Psoas muscle (tissue), 8 donors: ENCODE results near the gene EPHA4. TPM values are rescaled to one million over a fixed set of nuclear protein-coding genes. Genes with fewer than 3 reads are reported as not detected.

Experiments used
- ATAC-seq, 4 donors: fragments of 200-7000 bp; cut with Tn5 transposase; one replicate each; pipeline ENCODE4 v1.9.1; 2020; ENCODE audit warnings: moderate library complexity in 3 of 4, mild to moderate bottlenecking in 2 of 4
- DNase-seq, 2 donors: peaks; one replicate each; pipeline ENCODE4 v3.0.0-alpha.2; 2020
- H3K27ac ChIP-seq: fragments of 200-600 bp; one replicate; pipeline ENCODE4 v1.8.0; 2022
- H3K27me3 ChIP-seq, 3 donors: fragments of 200-600 bp in 1 of 3; one replicate each; pipeline versions ENCODE4 v1.6.1 to v1.8.0; 2013 to 2022; ENCODE audit warnings: low read length in 2 of 3, mild to moderate bottlenecking in 2 of 3, moderate library complexity in 1 of 3; ENCODE audit not compliant: insufficient read depth in 3 of 3
- H3K36me3 ChIP-seq, 2 donors: fragments of 200-600 bp in 1 of 2; one replicate each; pipeline versions ENCODE4 v1.6.1 to v1.8.0; 2013 to 2022; ENCODE audit warnings: low read depth in 1 of 2, mild to moderate bottlenecking in 1 of 2, moderate library complexity in 1 of 2; ENCODE audit not compliant: insufficient read depth in 1 of 2
- H3K4me1 ChIP-seq: fragments of 200-600 bp; one replicate; pipeline ENCODE4 v1.8.0; 2022
- H3K4me3 ChIP-seq: fragments of 200-600 bp; one replicate; pipeline ENCODE4 v1.8.0; 2022; ENCODE audit warnings: mild to moderate bottlenecking
- H3K9me3 ChIP-seq: fragments of 200-600 bp; one replicate; pipeline ENCODE4 v1.8.0; 2022
- WGBS, 3 donors: extraction: QIAGEN DNeasy Blood & Tissue Kit; methylation state at CpG; one replicate each; pipeline versions ENCODE4 v1.1.6 to v1.1.7; 2013; 5-methylcytosine and 5-hydroxymethylcytosine counted together
- intact Hi-C, 2 donors: fragments of 100-400 bp; cut with DNase I; formaldehyde crosslinking; loops; one replicate each; pipeline versions ENCODE4 v1.11.0 to v1.14.2; 2022
- polyA plus RNA-seq, 3 donors: library from polyadenylated mRNA; stranded (reverse); fragments of 200-250 nt; gene quantifications; one replicate each; pipeline ENCODE4 v1.2.3, GENCODE V29; 2013
- total RNA-seq, 4 donors: library from RNA; stranded (reverse); fragmentation: NEBNext Ultra II Directional in 2 of 4; extraction: Animal tissue kit (Norgen Biotek cat#: 25700) in 2 of 4; gene quantifications; one replicate each; pipeline versions ENCODE4 v1.2.1 to v1.2.4, GENCODE V29; 2021 to 2023
- TF ChIP-seq, protein P1 (sequence below): fragments of 200-600 bp; IDR thresholded peaks from one replicate; pipeline ENCODE4 v1.8.0; 2022; ENCODE audit warnings: antibody characterized with exemption
- donor health status: healthy with polysubstance abuse.
- donor health status: DM: no; HTN: no; CAD: no; lungs with moderate emphysema.
- donor health status: Bipolar disorder and iron deficiency.
- donor health status: healthy.
- donor health status: DM: yes; HTN: yes; CAD: no.
- donor health status: DM: no; HTN: no; CAD: no.
- donor health status: DM: no; HTN: no; CAD: no.
- donor health status: DM: yes; HTN: yes; CAD: no.

Gene EPHA4
- total and polyA plus RNA-seq, 7 donors = 0.76 to 6.3 (median 3.8) TPM

DNA sequence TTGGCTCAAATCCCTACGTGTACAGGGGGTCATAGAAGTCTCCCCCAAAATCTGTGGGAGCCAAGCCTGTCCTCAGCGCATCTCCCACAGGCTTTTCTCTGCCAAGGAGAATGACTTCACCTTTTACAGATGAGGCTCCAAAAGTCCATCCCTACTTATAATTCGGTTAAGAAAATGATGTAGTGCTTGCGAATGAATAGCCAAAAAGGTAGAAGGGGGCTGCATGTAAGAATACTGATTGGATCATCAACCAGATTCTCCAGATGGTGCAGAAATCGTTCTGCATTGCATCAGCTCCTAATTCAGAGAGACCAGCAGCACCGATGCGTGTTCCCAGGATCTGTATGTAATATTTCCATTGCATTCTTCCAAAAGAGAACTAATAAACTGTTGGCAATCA is 91.9 kb downstream of the EPHA4 start:
- Histone ChIP-seq H3K9me3 (no peaks in the 10 kb centered on the region), H3K27ac (no peak overlapping the region), H3K4me1 (peaks cover 7% of the 10 kb centered on the region), H3K27me3 (no peaks in the 10 kb centered on the region), H3K36me3 (no peaks in the 10 kb centered on the region), H3K4me3 (no peak overlapping the region)
- ATAC-seq (no peak), DNase-seq (no peak)
- 75 to 83% (median 81%) methylated on average over 7 of the region's 7 CpGs for WGBS, 3 donors
- TF ChIP-seq, protein P1, sequence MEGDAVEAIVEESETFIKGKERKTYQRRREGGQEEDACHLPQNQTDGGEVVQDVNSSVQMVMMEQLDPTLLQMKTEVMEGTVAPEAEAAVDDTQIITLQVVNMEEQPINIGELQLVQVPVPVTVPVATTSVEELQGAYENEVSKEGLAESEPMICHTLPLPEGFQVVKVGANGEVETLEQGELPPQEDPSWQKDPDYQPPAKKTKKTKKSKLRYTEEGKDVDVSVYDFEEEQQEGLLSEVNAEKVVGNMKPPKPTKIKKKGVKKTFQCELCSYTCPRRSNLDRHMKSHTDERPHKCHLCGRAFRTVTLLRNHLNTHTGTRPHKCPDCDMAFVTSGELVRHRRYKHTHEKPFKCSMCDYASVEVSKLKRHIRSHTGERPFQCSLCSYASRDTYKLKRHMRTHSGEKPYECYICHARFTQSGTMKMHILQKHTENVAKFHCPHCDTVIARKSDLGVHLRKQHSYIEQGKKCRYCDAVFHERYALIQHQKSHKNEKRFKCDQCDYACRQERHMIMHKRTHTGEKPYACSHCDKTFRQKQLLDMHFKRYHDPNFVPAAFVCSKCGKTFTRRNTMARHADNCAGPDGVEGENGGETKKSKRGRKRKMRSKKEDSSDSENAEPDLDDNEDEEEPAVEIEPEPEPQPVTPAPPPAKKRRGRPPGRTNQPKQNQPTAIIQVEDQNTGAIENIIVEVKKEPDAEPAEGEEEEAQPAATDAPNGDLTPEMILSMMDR = no peak
- intact Hi-C loops = no loop called here

DNA sequence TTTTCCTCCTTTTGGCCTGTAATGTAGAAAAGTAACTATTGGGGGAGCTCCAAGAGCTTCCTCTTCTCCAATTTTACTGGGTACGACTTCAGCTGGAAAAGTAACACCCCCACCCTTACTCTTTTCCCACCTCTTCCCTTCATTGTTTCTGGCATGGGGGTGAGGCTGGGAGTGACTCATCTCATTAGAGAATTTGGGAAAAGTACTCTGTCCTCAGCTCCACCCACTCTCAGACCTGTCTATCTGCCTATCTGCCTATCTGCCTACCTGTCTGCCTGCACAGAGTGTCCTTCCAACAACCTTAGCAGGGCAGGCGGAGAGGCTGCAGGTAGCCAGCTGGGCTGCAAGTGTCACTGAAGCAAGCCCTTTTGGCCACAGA is 93.6 kb downstream of the EPHA4 start:
- no peak for ATAC-seq

DNA sequence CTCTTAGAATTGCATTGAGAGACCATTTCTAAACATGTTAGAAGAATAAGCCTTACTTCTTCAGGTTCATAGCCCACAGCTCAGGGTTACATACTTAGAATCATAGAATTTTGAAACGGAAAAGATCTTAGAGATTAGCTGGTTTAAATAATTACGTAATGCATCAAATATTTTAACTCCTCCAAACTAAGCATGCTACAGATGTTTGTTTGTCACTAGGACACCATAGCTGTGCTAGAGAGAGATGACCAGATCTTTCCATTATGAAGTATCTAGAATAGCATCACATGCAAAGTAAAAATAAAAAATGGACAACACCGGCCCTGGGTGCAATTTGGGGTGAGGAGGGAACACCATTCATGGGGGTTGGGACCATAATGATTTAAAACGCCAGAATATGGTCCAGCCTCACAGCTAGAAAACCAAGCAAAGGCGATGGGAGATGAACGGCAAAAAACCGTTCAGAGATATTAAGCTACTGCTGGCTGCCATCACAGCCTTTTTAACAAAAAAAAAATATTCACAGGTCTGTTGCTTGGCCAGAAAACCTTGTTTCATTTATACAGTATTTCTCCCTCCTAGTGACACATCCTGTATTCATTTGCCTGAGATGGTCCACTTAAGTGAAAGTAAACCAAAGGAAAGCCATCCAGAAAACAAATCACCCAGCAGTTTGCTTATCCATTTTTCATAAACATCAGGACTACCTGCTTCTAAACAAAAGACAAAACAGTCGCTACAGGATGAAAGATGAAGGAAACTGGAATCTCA is 94.2 kb downstream of the EPHA4 start:
- Histone ChIP-seq H3K27me3 (no peaks in the 10 kb centered on the region), H3K9me3 (no peaks in the 10 kb centered on the region), H3K27ac (no peak overlapping the region), H3K36me3 (no peaks in the 10 kb centered on the region), H3K4me3 (no peak overlapping the region), H3K4me1 (peaks cover 7% of the 10 kb centered on the region)
- WGBS, 3 donors = 73 to 81% (median 78%) methylated on average over 8 of the region's 8 CpGs
- DNase-seq (no peak), ATAC-seq (no peak)
- intact Hi-C loops = no loop called here
- TF ChIP-seq, protein P1 = no peak

More for the DNA sequence above, 93.6 kb downstream of the EPHA4 start:
- intact Hi-C loops = no loop called here
- no peak overlapping the region for H3K27ac ChIP-seq
- H3K4me3 ChIP-seq = no peak overlapping the region
- peaks cover 7% of the 10 kb centered on the region for H3K4me1 ChIP-seq
- no peaks in the 10 kb centered on the region for H3K36me3 ChIP-seq
- no peaks in the 10 kb centered on the region for H3K27me3 ChIP-seq
- DNase-seq = no peak
- H3K9me3 ChIP-seq = no peaks in the 10 kb centered on the region
- 70 to 84% (median 75%) methylated on average over 2 of the region's 2 CpGs for WGBS, 3 donors
- TF ChIP-seq, protein P1 = no peak

DNA sequence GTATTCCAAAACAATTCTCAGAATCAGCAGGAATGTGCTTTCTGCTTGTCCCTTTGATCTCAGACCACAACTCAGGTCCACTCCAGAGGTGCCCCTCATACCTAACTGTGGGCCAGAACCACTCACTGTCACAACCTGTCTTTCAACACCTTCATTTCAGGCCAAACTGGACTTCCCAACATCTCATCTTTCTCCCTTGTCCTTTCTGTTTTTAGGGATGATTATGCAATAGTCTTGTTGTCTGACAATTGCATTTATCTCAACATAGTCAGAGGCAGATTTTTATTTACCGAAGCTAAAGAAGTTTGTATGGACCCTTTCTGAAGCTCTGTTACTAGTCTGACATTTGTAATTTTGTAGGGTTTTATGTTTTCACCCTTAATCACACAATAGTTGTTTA is 95.9 kb downstream of the EPHA4 start:
- ATAC-seq = peak in 1 of 4 donors; percentile 60

More for the DNA sequence above, 95.9 kb downstream of the EPHA4 start:
- peaks cover 7% of the 10 kb centered on the region for H3K4me1 ChIP-seq
- intact Hi-C loops = no loop called here
- H3K27ac ChIP-seq = no peak overlapping the region
- no peaks in the 10 kb centered on the region for H3K27me3 ChIP-seq
- WGBS, 3 donors = 58 to 82% (median 71%) methylated on average over 1 of the region's 1 CpG
- TF ChIP-seq, protein P1 = no peak
- H3K4me3 ChIP-seq = no peak overlapping the region
- no peaks in the 10 kb centered on the region for H3K36me3 ChIP-seq
- no peaks in the 10 kb centered on the region for H3K9me3 ChIP-seq
- no peak for DNase-seq
